NCI-H2107 treated with DMSO at 0.1 percent for 48 hours (cell line): ENCODE measurements around the gene OR6C76.
"Not testable (repeated sequence)": the region's sequence is repeated elsewhere in the genome, so short reads cannot be mapped to it uniquely, and the experiment has no call there.

Source experiments
- DNase-seq: peaks from one replicate; lab custom pipeline; 2025; ENCODE audit not compliant: unreplicated experiment; lab: John Stamatoyannopoulos, UW

The OR6C76 gene

DNA sequence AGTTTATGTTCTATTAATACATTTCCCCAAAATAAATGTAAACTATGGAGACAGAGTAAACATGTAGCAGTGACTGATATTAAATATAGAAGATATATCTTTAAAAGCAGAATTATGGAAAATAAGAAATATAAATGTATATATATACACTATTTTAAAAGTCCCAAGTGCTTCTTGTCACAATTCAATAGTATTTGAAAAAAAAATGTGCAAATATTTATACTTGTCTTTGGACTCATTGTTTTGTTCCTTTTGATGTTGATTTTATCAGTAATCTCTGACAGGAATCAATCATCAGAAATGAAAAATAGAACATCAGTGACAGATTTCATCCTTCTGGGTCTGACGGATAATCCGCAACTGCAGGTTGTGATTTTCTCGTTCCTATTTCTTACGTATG, at the start of gene OR6C76:
OR6C76 (plus strand) TSS at position 301 of the 400 bp plus-strand sequence; CDS start at position 301, 0 bp downstream.
- DNase-seq, result no peak

DNA sequence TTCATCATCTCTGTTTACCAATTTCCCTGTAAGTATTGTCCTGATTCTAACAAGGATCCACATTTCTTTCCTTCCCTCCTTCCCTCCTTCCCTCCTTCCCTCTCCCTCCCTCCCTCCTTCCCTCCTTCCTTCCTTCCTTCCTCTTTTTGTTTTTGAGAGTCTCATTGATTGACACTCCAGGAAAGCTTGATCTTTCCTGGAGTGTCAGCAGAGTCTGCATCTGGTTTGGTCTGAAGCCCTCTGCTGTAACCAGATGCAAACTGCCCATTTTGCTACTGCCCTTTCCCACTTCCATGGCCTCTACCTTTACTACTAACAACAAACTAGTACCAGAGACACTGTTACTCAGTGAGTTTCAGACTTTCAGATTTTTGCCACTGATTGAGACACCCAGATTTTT, 40.2 kb upstream of the OR6C76 start:
- DNase-seq, result no peak

DNA sequence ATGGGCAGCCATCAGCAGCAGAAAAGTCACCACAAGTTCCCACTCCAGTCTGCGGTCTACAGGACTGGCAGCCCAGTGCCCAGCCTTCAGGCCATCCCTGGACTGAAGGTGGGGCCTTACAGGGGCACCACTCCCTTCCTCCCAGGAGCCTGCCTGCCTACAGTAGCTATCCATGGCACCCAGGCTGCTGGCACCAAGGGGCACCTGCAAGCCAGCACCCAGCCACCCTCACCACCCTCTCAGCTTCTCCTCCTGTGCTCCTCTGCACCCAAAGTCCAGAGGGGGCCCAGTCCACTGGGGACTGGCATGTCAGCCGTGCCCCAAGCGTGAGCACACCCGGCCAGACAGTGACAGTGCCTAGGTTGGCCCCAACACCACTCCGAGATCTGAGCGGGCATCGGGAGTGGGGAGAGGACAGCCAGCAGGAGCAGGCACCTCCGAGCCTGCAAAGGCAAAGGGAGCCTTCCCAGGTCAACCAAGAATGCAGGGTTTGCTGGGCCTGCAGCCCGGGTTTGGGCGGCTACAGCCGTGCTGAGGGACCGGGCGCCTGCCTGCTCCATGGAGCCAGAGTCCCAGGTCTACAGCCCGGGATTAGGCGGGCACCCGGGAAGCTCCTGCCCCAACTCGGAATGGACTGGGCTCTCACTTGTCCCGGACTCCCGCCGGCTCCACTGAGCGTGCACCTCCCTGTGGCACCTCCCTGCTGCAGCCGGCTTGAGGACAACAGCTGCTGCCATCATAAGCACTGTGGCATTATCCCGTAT, 33.8 kb upstream of the OR6C76 start:
- DNase-seq, result no peak

DNA sequence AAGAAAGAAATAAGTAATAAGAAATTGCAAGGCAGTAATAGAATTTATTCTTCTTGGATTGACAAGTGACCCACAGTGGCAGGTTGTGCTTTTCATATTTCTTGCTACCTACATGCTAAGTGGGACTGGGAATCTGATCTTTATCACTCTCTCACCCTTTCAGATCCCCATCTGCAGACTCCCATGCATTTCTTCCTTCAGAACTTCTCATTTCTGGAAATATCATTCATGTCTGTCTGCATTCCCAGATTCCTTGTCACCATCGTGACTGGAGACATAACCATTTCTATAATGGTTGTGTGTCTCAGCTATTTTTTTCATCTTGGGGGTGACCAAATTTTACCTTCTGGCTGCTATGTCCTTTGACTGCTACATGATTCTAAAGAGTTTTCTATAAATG, 29.7 kb upstream of the OR6C76 start:
- no peak for DNase-seq

DNA sequence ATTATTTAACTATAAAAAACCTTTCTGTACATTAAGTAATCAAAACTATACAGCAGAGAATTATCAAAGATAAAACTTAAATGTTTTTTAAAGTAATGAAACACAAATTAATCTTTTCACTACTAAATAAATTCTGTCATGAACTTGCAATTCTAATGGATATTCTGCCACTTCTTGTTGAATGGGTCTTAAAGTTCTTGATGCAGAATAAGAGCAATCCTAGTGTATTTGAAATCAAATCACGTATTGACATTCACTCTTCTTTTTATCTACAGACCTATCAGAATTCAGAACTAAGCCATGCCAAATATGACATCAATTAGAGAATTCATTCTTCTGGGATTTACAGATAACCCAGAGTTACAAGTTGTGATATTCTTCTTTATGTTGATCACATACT, 25.8 kb upstream of the OR6C76 start, which contains the start of gene OR6C65:
OR6C65 (plus strand) TSS at position 301 of the 400 bp plus-strand sequence; CDS start at position 301, 0 bp downstream.
- DNase-seq, result no peak

DNA sequence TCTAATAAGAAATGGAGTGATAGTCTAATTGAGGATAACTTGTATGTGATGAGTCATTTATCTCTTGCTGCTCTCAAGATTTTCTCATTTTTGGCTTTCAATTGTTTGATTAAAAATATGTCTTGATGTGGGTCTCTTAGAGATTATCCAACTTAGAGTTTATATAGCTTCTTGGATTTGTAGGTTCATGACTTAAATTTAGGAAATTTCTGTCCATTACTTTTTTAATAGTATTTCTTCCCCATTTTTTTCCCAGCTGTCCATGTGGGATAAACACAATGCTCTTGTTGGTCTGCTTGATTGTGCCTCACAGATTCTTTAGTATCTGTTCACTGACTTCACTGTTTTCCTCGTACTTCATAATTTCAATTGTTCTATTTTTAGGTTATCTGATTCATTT, 18.2 kb upstream of the OR6C76 start:
- DNase-seq, result no peak

DNA sequence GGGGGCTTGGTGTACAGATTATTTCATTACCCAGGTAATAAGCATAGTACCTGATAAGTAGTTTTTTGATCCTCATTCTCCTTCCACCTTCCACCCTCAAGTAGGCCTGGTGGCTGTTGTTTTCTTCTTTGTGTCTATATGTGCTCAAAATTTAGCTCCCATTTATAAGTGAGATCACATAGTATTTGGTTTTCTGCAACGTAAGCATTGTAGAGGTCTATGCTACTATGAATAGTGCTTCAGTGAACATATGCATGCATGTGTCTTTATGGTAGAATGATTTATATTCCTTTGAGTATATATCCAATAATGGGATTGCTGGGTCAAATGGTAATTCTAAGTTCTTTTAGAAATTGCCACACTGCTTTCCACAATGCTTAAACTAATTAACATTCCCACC, 16.9 kb upstream of the OR6C76 start:
- not testable (repeated sequence) for DNase-seq

DNA sequence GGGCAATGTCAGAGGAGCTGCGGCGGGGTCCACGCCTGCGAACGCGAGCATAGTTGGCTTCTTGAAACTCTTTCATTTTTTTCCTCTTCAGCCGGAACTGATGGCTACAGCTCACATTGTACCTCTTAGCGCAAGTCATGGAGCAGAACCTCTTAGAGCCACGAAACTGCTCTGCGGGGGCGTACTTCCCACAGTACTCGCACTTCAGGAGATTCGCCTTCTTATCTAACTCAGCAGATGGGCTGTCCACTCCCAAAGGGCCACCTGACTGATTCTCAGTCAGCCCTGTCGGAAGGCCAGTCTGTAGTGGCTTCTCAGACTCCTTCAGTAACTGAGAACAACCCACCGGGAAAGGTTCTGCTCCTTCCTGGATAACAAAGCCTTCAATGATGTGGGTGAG, 13.9 kb upstream of the OR6C76 start:
- DNase-seq, result not testable (repeated sequence)

DNA sequence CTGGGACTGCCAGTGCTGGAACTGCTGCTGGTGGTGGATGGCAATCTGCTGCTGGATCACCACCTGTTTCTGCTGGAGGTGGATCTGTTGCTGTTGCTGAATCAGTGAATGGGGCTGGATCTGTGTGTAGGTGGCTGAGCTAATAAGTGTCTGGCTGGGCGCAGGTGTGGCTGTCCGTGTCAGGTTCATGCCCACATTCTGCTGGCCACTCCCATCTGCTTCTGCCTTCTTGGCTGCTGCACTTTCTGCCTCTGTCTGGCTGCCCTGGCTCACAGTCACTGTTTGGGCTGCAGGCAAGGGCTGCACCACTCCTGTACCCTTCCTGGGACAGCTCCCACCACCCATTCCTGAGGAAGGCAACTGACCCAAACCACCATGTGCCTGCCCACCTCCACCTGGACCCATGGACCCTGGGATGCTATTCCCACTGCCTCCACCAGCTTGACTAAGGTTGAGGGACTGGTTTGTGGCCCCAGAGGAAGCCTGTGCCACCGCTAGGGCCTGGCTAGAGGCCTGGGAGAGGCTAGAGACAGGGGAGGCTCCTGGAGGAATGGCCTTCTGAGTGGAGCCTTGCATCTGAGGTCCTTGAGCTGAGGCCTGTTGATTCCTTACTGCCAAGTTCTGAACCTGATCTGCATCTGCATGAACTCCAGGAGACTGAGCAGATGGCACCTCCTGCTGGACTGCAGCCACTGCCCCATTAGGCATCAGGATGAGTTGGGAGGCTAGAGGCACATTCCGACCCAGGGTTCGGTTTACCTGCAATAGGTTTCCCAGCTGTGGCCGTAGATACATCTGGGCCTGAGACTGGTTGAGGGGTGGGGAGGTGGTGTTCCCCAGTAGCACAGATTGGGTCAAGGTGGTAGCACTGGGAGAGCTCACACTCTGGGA, 12.3 kb upstream of the OR6C76 start:
- not testable (repeated sequence) for DNase-seq

DNA sequence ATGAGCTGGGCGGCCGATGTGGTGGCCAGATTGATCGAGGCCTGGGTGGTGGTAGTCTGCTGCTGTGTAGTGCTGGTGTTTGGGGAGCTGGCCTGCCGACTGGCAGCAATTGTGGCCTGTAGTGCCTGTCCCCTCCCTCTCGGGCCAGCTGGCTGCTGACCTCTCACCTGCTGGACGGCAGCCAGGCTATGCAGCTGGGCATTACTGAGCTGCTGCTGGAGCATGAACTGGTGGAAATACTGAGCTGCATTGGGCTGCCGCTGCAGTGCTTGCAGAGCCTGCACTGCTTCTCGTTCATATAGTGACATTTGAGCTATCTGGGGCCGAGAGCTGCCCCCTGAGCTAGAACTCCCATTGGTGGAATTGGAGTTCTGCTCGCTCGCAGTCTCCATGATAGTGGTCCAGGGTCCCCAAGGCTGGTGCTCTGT, 11.6 kb upstream of the OR6C76 start:
- not testable (repeated sequence) for DNase-seq

DNA sequence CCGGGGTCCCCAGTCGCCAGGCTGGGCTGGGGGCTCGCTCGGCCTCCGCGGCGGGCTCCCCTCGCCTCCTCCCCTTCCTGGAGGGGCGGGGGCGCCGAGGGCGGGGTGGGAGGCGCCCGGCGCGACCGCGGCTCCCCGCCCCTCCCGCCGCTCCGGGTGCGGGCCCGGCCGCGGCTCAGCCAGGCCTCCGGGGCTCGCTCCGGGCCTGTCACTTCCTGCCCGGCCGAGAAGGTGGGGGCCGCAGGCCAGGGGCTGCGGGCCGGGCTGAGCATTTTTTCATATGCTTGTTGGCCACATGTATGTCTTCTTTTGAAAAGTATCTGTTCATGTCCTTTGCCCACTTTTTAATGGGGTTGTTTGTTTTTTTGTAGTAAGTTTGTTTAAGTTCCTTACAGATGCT, 11.2 kb upstream of the OR6C76 start:
- not testable (repeated sequence) for DNase-seq

DNA sequence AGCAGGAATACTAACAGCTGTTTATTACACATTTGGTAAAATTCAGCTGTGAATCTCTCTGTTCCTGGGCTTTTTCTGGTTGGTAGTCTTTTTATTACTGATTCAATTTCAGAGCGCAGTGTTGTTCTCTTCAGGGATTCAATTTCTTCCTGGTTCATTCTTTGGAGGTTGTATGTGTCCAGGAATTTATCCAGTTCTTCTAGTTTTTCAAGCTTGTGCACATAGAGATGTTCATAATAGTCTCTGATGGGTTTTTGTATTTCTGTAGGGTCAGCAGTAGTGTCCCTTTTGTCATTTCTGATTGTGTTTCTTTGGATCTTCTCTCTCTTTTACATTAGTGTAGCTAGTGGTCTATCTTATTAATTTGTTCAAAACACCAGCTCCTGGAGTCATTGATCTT, 9.1 kb upstream of the OR6C76 start:
- no peak for DNase-seq

DNA sequence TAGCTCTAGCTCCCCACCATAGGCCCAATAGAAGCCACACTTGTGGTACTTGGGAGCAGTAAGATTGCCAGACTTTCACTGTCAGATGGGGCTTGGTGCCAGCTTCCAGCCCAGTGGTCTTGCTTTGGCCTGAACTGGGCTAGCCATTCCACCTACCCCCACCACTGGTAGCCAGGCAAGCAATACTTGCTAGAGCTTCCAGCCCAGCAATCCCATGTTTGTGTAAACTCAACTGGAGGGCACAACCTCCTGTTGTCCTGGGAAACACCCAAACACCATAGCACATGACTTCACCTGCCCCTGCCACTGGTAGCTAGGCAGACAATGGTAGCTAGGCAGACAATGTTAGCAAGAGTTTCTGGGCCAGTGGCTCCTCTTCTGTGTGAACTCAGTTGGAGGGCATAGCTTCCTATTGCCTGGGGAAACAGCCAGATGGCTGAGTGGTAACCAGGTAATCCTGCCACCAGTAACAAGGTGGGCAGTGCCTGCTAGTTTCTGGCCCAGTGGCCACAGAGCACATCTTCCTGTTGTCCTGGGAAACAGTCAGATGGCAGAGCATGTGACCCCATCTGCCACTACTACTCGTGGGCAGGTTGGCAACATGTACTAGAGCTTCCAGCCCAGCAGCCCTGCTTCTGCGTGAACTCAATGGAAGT, 5.6 kb upstream of the OR6C76 start:
- no peak for DNase-seq

DNA sequence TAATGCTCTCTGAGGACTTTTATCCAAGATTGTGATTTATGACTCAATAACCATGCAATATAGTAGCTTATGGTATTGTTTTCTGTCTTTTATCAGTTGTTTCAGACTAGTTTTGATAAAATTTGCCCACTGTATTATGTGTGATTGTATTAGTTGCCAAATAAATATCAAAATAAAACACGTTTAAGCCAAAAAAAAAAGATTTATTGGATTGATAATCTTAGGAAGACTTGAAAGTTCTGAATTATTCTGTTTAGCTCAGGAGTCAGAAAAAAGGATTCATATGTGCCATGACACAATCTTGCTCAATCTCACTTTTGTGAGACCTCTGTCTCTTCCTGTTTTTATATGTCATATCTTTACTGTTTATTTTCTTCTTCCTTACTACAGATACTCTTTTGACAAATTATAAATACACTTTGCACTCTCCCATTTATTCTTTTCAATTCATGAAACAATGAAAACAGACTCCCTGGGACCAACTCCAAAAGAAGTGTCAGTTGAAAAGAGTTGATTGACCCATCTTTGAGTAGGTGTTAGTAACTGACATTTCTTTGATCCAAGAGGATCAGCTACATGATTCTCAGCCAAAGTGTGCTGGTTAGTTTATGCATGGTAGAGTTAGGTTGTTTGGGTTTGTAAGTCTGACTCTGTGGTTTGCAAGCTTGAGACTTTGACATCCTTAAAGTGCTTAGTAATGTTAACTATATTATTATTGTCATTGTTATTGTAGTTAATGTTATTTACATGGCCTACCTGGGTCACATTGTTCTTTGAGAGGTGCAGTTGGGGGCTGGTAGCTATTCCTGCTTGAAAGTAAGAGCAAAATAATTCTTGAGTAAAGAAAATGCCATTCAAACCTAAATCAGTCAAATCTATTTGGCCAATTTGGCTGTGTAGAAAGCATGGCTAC, 2.5 kb downstream of the OR6C76 start:
- no peak for DNase-seq

DNA sequence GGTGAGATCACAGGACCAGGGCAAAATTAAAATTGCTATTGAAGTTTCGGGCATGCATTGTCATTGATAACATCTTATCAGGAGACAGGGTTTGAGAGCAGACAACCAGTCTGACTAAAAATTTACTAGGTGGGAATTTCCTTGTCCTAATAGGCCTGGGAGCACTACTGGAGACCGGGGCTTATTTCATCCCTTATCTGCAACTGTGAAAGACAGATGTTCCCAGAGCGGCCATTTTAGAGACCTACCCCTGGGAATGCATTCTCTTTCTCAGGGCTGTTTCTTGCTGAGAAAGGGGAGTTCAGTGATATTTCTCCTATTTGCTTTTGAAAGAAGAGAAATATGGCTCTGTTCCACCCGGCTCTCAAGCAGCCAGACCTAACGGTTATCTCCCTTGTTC, 15.2 kb downstream of the OR6C76 start:
- not testable (repeated sequence) for DNase-seq

DNA sequence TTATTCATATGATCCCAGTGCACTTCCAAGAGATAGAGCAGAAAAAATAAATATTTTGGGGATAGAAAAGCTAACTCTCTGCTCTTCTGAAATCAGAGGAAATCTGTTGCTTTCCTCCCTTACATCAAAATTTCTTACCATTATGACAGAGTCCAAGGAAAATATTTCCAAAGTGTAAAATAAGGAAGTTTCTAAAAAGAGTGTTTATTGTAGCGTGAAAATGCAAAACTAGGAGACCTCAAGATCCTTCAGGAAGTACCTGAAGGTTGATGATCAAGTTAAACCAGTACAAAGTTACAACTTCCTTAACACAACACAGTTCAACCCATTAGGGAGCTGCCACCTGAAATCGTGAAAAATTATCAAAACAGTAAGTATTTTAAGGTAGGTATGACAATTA, 17.7 kb downstream of the OR6C76 start, which contains the start of gene OR6C2:
OR6C2 (plus strand) TSS at position 301 of the 400 bp plus-strand sequence. CDS start 8,138 bp downstream, outside the sequence.
- DNase-seq, result no peak

DNA sequence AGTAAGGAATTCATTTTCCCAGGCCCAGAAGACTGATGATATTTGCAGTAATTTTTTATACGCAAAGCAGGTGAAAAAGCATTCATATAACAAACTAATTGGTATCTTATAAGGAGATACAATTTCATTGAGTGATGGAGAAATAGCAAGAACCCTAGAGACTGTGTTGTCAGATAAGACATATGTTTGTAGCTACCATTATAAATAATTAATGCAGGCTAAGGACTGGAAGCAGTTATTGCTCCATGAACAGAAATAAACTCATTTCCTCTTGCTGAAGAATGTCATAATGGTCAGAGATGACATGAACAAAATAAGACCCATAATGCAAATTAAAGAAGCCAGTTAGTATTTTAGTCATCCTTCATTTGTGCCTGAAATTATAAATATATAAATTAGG, 19.3 kb downstream of the OR6C76 start:
- DNase-seq, result no peak

DNA sequence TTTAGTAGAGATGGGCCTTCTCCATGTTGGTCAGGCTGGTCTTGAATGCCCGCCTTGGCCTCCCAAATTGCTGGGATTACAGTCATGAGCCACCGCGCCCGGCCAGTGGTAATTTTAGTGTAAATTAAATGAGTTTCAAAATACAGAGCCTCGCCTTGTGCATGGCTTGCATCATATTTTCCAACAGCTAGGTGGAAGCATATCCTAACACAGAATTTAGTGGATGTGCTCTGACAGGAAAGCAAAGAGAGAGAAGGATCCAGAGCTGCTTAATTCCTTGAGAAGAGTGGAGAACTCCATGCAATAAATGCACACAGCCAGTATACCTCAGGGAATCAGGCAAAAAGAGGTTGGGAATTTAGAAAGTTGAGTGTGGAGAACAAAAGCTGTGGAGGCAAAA, 20.3 kb downstream of the OR6C76 start:
- no peak for DNase-seq

DNA sequence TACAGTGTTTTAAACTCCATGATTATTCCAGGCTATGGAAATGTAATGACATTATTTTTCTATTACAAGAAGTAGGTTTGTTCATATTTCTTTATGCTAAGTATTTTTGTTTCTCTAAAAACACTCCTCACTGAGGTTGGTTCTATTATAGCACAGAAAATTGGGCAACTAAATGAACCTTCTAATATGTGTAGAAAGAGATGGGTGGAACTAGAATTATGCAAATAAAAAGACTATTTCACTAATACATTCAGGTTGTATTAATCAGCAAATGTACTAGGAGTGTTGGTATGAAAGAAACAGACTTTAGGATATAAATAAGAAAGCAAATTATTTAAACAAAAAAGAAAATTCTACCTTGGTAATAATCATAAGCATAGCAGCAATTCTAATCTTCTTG, 22.8 kb downstream of the OR6C76 start:
- no peak for DNase-seq

DNA sequence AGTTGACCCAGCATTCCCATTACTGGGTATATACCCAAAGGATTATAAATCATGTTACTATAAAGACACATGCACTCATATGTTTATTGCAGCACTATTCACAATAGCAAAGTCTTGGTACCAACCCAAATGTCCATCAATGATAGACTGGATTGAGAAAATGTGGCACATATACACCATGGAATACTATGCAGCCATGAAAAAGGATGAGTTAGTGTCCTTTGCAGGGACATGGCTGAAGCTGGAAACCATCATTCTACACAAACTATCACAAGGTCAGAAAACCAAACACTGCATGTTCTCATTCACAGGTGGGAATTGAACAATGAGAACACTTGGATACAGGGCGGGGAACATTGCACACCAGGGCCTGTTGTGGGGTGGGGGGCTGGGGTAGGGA, 38.9 kb downstream of the OR6C76 start:
- not testable (repeated sequence) for DNase-seq
